ENCODE results near the gene RAMP1. TPM values are rescaled to one million over a fixed set of nuclear protein-coding genes. Genes with fewer than 3 reads are reported as not detected.
A peak's percentile ranks its signal among the peaks of the same experiment; 100 is the strongest.

RAMP1 gene
- total RNA-seq, 1 experiment from 2014 or later, result 0.63 TPM

DNA sequence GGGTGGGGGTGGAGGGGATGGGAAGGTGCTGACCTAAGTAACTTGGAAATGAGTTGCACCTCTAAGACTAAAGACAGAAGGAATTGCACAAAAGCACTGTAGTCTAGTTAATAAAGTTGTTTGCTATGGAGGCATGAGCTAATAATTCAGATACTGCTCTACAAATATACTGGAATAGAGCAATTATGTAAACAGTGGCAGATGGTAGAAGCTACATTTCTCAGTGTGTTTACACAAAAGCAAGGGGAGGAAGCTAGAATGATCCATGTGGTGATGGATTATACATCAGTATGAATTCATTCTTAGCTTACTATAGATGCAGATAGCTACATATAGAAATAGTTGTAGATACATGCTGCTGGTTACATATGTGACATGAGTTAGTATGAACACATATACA, 79.8 kb downstream of the RAMP1 start:
- no peaks in the 10 kb centered on the region for H4K20me1 ChIP-seq (ENCODE audit: control insufficient read depth, insufficient read depth, insufficient read length)
- TF ChIP-seq, protein P1, sequence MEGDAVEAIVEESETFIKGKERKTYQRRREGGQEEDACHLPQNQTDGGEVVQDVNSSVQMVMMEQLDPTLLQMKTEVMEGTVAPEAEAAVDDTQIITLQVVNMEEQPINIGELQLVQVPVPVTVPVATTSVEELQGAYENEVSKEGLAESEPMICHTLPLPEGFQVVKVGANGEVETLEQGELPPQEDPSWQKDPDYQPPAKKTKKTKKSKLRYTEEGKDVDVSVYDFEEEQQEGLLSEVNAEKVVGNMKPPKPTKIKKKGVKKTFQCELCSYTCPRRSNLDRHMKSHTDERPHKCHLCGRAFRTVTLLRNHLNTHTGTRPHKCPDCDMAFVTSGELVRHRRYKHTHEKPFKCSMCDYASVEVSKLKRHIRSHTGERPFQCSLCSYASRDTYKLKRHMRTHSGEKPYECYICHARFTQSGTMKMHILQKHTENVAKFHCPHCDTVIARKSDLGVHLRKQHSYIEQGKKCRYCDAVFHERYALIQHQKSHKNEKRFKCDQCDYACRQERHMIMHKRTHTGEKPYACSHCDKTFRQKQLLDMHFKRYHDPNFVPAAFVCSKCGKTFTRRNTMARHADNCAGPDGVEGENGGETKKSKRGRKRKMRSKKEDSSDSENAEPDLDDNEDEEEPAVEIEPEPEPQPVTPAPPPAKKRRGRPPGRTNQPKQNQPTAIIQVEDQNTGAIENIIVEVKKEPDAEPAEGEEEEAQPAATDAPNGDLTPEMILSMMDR (conservative IDR thresholded peaks at IDR 0.05), result no peak
- 0 out of 7 replicates have a peak overlapping the region, but pooled peaks of 1 of the 3 experiments have one; percentile 2 for H3K27ac Mint-ChIP-seq
- no peak overlapping the region for H3K23ac ChIP-seq (ENCODE audit: insufficient read length, low read depth, low read length)
- no peak overlapping the region for H2AK5ac ChIP-seq (ENCODE audit: insufficient read length, low read length)
- peaks cover 9 to 14% of the 10 kb centered on the region in 2 experiments for H3K4me1 Mint-ChIP-seq
- H2BK20ac ChIP-seq (ENCODE audit: low read depth, low read length, poor library complexity, severe bottlenecking), result no peak overlapping the region
- H2AFZ ChIP-seq (ENCODE audit: low read length), result no peak overlapping the region
- no peak overlapping the region for H3K18ac ChIP-seq (ENCODE audit: insufficient read length, low read depth, low read length)
- no peak overlapping the region for H2BK120ac ChIP-seq (ENCODE audit: low read depth, low read length, poor library complexity, severe bottlenecking)
- no peak overlapping the region for H3K9ac ChIP-seq (ENCODE audit: extremely low read depth, insufficient read length, low read length)
- no peak overlapping the region for H3T11ph ChIP-seq (ENCODE audit: low read length)
- H3K36me3 Mint-ChIP-seq (ENCODE audit: insufficient read depth in 1 of 3, low read depth in 3 of 3), result peaks cover 0 to 5% (median 4%) of the 10 kb centered on the region in 3 experiments; a peak in 4 of 7 replicates
- no peak overlapping the region for H2BK5ac ChIP-seq (ENCODE audit: insufficient read length, low read length)
- H3K79me1 ChIP-seq (ENCODE audit: insufficient read depth, low read depth, low read length, poor library complexity, severe bottlenecking), result no peaks in the 10 kb centered on the region
- no peaks in the 10 kb centered on the region for H3K27me3 ChIP-seq (ENCODE audit: insufficient read depth, low read length)
- H3K23me2 ChIP-seq (ENCODE audit: insufficient read length, low read depth, low read length, poor library complexity, severe bottlenecking), result no peaks in the 10 kb centered on the region
- H4K5ac ChIP-seq (ENCODE audit: insufficient read length, low read depth, low read length), result no peak overlapping the region
- H4K91ac ChIP-seq (ENCODE audit: insufficient read length, low read depth, low read length), result no peak overlapping the region
- H3K56ac ChIP-seq (ENCODE audit: insufficient read length, low read depth, low read length), result no peak overlapping the region
- H3K4me2 ChIP-seq (ENCODE audit: insufficient read depth, insufficient read length, low read length), result no peak overlapping the region
- H2BK15ac ChIP-seq (ENCODE audit: low read depth, low read length), result no peak overlapping the region
- no peaks in the 10 kb centered on the region; the same call in 1 of the 2 replicates for H3K4me1 ChIP-seq (ENCODE audit: insufficient read depth, low read length)
- no peak overlapping the region for H4K8ac ChIP-seq (replicated peaks; ENCODE audit: insufficient read length, low read depth, low read length)
- peaks cover 5 to 6% of the 10 kb centered on the region in 2 experiments for H3K9me3 Mint-ChIP-seq
- no peaks in the 10 kb centered on the region for H3K79me2 ChIP-seq (ENCODE audit: insufficient read depth, low read length)
- H3K14ac ChIP-seq (ENCODE audit: insufficient read depth, low read length), result no peak overlapping the region
- H3K27me3 Mint-ChIP-seq (ENCODE audit: low read depth), result peaks cover 2% of the 10 kb centered on the region; the same call in 1 of the 2 replicates
- no peak overlapping the region for H2BK12ac ChIP-seq (ENCODE audit: insufficient read length, low read depth, low read length)
- peaks cover 3% of the 10 kb centered on the region for H3K9me3 ChIP-seq (ENCODE audit: control insufficient read depth, low read depth, low read length)
- no peak overlapping the region for H3K4ac ChIP-seq (ENCODE audit: low read depth, low read length)
- H3K4me3 Mint-ChIP-seq, result no peak overlapping the region
- no peak for DNase-seq
- H3K27ac ChIP-seq (ENCODE audit: insufficient read length, low read depth, low read length), result no peak overlapping the region

All from H9 (cell line).